GM12872 (cell line): ENCODE data around the gene CARD19.

Experiments used
- CTCF ChIP-seq: IDR thresholded peaks from 3 replicates; pipeline ENCODE4 v1.5.1; 2011; ENCODE audit warnings: low read depth, mild to moderate bottlenecking, low read length, moderate library complexity; ENCODE audit not compliant: insufficient read depth

Gene CARD19

GRCh38 chr9:93085676-93086075 lies 10.3 kb upstream of the CARD19 start:
- no peak for TF ChIP-seq CTCF

GRCh38 chr9:93086447-93087224 lies 9.4 kb upstream of the CARD19 start:
- TF ChIP-seq CTCF: no peak

- TF ChIP-seq CTCF: no peak
These were observed 7.9 kb upstream of the CARD19 start for GRCh38 chr9:93087971-93088655.

- TF ChIP-seq CTCF: no peak
These were observed 7.4 kb upstream of the CARD19 start for GRCh38 chr9:93088656-93089015.

GRCh38 chr9:93089024-93089423 lies 7.0 kb upstream of the CARD19 start:
- no peak for TF ChIP-seq CTCF

GRCh38 chr9:93089481-93089991 lies 6.5 kb upstream of the CARD19 start:
- no peak for TF ChIP-seq CTCF

- no peak for TF ChIP-seq CTCF
These were observed 5.8 kb upstream of the CARD19 start for GRCh38 chr9:93090091-93090655.
